Subcutaneous abdominal adipose tissue (tissue), 5 donors: Measurements from ENCODE around the gene FGGY.

Experiments
- H3K27ac ChIP-seq: one replicate; pipeline ENCODE4 v1.7.0; 2013; ENCODE audit warnings: low read depth, mild to moderate bottlenecking, inconsistent platforms, low read length, moderate library complexity
- H3K27me3 ChIP-seq, 5 donors: one replicate each; pipeline ENCODE4 v1.7.0; 2013; ENCODE audit warnings: low read length in 5 of 5, inconsistent platforms in 1 of 5; ENCODE audit not compliant: control insufficient read depth in 5 of 5, insufficient read depth in 4 of 5
- H3K36me3 ChIP-seq, 5 donors: one replicate each; pipeline ENCODE4 v1.7.0; 2013; ENCODE audit warnings: low read length in 5 of 5; ENCODE audit not compliant: control insufficient read depth in 5 of 5, insufficient read depth in 5 of 5
- H3K4me1 ChIP-seq, 5 donors: one replicate each; pipeline ENCODE4 v1.7.0; 2013; ENCODE audit warnings: low read length in 5 of 5, mild to moderate bottlenecking in 3 of 5, moderate library complexity in 1 of 5; ENCODE audit not compliant: control insufficient read depth in 5 of 5, insufficient read depth in 5 of 5
- H3K4me3 ChIP-seq, 5 donors: one replicate each; pipeline ENCODE4 v1.7.0; 2013; ENCODE audit warnings: low read length in 5 of 5, low read depth in 1 of 5
- H3K9ac ChIP-seq, 5 donors: one replicate each; pipeline ENCODE4 v1.7.0; 2013; ENCODE audit warnings: low read length in 5 of 5, mild to moderate bottlenecking in 4 of 5, moderate library complexity in 3 of 5
- H3K9me3 ChIP-seq, 5 donors: one replicate each; pipeline ENCODE4 v1.7.0; 2013; ENCODE audit warnings: low read length in 5 of 5; ENCODE audit not compliant: control insufficient read depth in 5 of 5
- donor health status: healthy.
- donor health status: healthy.
- donor health status: healthy.
- donor health status: healthy.
- donor health status: healthy.

FGGY gene

GRCh38 chr1:59375321-59376220 lies 78.7 kb downstream of the FGGY start:
- H3K27ac ChIP-seq = peak overlapping the region; percentile 10
- no peaks in the 10 kb centered on the region for H3K9me3 ChIP-seq
- H3K9ac ChIP-seq = no peak overlapping the region
- no peaks in the 10 kb centered on the region for H3K36me3 ChIP-seq
- no peak overlapping the region for H3K4me3 ChIP-seq
- H3K4me1 ChIP-seq = no peaks in the 10 kb centered on the region
- H3K27me3 ChIP-seq = no peaks in the 10 kb centered on the region

GRCh38 chr1:59377350-59377904 lies 80.5 kb downstream of the FGGY start:
- no peak overlapping the region for H3K9ac ChIP-seq

GRCh38 chr1:59378621-59379370 lies 81.9 kb downstream of the FGGY start:
- H3K4me3 ChIP-seq = no peak overlapping the region
- H3K9ac ChIP-seq = no peak overlapping the region

More at GRCh38 chr1:59377350-59377904, 80.5 kb downstream of the FGGY start:
- Histone ChIP-seq H3K9me3 (no peaks in the 10 kb centered on the region), H3K27me3 (no peaks in the 10 kb centered on the region), H3K36me3 (no peaks in the 10 kb centered on the region), H3K4me3 (no peak overlapping the region), H3K27ac (no peak overlapping the region), H3K4me1 (no peaks in the 10 kb centered on the region)

GRCh38 chr1:59379371-59379728 lies 82.5 kb downstream of the FGGY start:
- Histone ChIP-seq H3K9ac (no peak overlapping the region), H3K36me3 (no peaks in the 10 kb centered on the region), H3K27ac (no peak overlapping the region)

More at GRCh38 chr1:59378621-59379370, 81.9 kb downstream of the FGGY start:
- H3K36me3 ChIP-seq = no peaks in the 10 kb centered on the region
- no peaks in the 10 kb centered on the region for H3K9me3 ChIP-seq
- H3K4me1 ChIP-seq = no peaks in the 10 kb centered on the region
- no peaks in the 10 kb centered on the region for H3K27me3 ChIP-seq
- H3K27ac ChIP-seq = no peak overlapping the region

GRCh38 chr1:59383963-59384362 lies 87.1 kb downstream of the FGGY start:
- no peak overlapping the region for H3K9ac ChIP-seq
- H3K36me3 ChIP-seq = no peaks in the 10 kb centered on the region
- no peaks in the 10 kb centered on the region for H3K4me1 ChIP-seq
- H3K9me3 ChIP-seq = no peaks in the 10 kb centered on the region
- no peaks in the 10 kb centered on the region for H3K27me3 ChIP-seq
- H3K27ac ChIP-seq = no peak overlapping the region
- H3K4me3 ChIP-seq = no peak overlapping the region

More at GRCh38 chr1:59379371-59379728, 82.5 kb downstream of the FGGY start:
- H3K27me3 ChIP-seq = no peaks in the 10 kb centered on the region
- H3K9me3 ChIP-seq = no peaks in the 10 kb centered on the region
- no peak overlapping the region for H3K4me3 ChIP-seq
- H3K4me1 ChIP-seq = no peaks in the 10 kb centered on the region

GRCh38 chr1:59384443-59384842 lies 87.5 kb downstream of the FGGY start:
- no peak overlapping the region for H3K4me3 ChIP-seq

GRCh38 chr1:59388191-59388590 lies 91.3 kb downstream of the FGGY start:
- H3K27me3 ChIP-seq = no peaks in the 10 kb centered on the region

More at GRCh38 chr1:59384443-59384842, 87.5 kb downstream of the FGGY start:
- Histone ChIP-seq H3K27ac (no peak overlapping the region), H3K4me1 (no peaks in the 10 kb centered on the region), H3K9me3 (no peaks in the 10 kb centered on the region), H3K27me3 (no peaks in the 10 kb centered on the region), H3K9ac (no peak overlapping the region), H3K36me3 (no peaks in the 10 kb centered on the region)

GRCh38 chr1:59389847-59390246 lies 93.0 kb downstream of the FGGY start:
- peaks cover 0 to 26% (median 21%) of the 10 kb centered on the region in 5 donors for H3K4me1 ChIP-seq
- no peak overlapping the region for H3K4me3 ChIP-seq
- no peaks in the 10 kb centered on the region for H3K36me3 ChIP-seq
- no peaks in the 10 kb centered on the region for H3K27me3 ChIP-seq
- H3K9me3 ChIP-seq = no peaks in the 10 kb centered on the region
- no peak overlapping the region for H3K9ac ChIP-seq
- H3K27ac ChIP-seq = no peak overlapping the region

More at GRCh38 chr1:59388191-59388590, 91.3 kb downstream of the FGGY start:
- no peak overlapping the region for H3K27ac ChIP-seq
- H3K9me3 ChIP-seq = no peaks in the 10 kb centered on the region
- no peak overlapping the region for H3K9ac ChIP-seq
- no peak overlapping the region for H3K4me3 ChIP-seq
- H3K36me3 ChIP-seq = no peaks in the 10 kb centered on the region
- peaks cover 0 to 10% (median 5%) of the 10 kb centered on the region in 5 donors for H3K4me1 ChIP-seq

GRCh38 chr1:59390307-59390706 lies 93.4 kb downstream of the FGGY start:
- H3K36me3 ChIP-seq = no peaks in the 10 kb centered on the region
- no peak overlapping the region for H3K9ac ChIP-seq
- no peaks in the 10 kb centered on the region for H3K9me3 ChIP-seq
- H3K4me1 ChIP-seq = peaks cover 0 to 26% (median 22%) of the 10 kb centered on the region in 5 donors
- no peak overlapping the region for H3K4me3 ChIP-seq
- H3K27ac ChIP-seq = no peak overlapping the region
- H3K27me3 ChIP-seq = no peaks in the 10 kb centered on the region
